Muscle layer of duodenum (tissue), 2 donors: ENCODE measurements around the gene ST6GALNAC3.
"Not testable (repeated sequence)": the region's sequence is repeated elsewhere in the genome, so short reads cannot be mapped to it uniquely, and the experiment has no call there.

ENCODE experiments used
- H3K27ac ChIP-seq: one replicate; pipeline ENCODE4 v1.7.0; 2013; ENCODE audit warnings: mild to moderate bottlenecking, low read length
- H3K27me3 ChIP-seq: one replicate; pipeline ENCODE4 v1.7.0; 2013; ENCODE audit warnings: low read depth, mild to moderate bottlenecking, control low read depth, low read length
- H3K36me3 ChIP-seq, 2 donors: one replicate each; pipeline ENCODE4 v1.7.0; 2013; ENCODE audit warnings: low read length in 2 of 2, control low read depth in 1 of 2, mild to moderate bottlenecking in 1 of 2; ENCODE audit not compliant: insufficient read depth in 2 of 2, control insufficient read depth in 1 of 2
- H3K4me1 ChIP-seq, 2 donors: one replicate each; pipeline ENCODE4 v1.7.0; 2013; ENCODE audit warnings: low read length in 2 of 2, mild to moderate bottlenecking in 2 of 2, control low read depth in 1 of 2, moderate library complexity in 1 of 2; ENCODE audit not compliant: insufficient read depth in 2 of 2, control insufficient read depth in 1 of 2
- H3K4me3 ChIP-seq, 2 donors: one replicate each; pipeline ENCODE4 v1.7.0; 2013; ENCODE audit warnings: low read length in 2 of 2, low read depth in 1 of 2, mild to moderate bottlenecking in 1 of 2
- H3K9me3 ChIP-seq, 2 donors: one replicate each; pipeline ENCODE4 v1.7.0; 2013; ENCODE audit warnings: low read length in 2 of 2, control low read depth in 1 of 2, mild to moderate bottlenecking in 1 of 2; ENCODE audit not compliant: control insufficient read depth in 1 of 2
- donor health status: healthy.

ST6GALNAC3 gene

DNA sequence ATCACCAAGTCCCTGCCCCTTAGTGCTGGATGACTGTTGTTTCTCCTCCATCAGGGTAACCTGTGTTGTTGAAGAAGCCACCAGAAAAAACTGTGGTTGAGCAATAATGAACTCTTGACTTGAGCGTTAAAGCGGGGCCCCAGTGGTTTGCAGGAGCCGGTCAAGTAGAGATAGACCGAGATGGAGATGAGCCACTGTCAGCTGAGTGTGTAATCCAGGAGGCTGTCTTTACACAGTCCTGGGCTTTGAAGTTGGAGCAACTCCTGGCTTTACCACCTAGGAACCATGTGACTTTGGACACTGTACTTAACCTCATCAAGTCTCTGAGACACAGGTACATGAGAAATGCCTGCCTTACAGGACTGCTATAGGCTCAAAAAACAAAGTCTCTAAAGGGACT is 158.1 kb downstream of the ST6GALNAC3 start:
- H3K27me3 ChIP-seq: no peaks in the 10 kb centered on the region
- H3K36me3 ChIP-seq: no peaks in the 10 kb centered on the region
- no peak overlapping the region for H3K27ac ChIP-seq
- H3K4me3 ChIP-seq: no peak overlapping the region
- H3K4me1 ChIP-seq: no peaks in the 10 kb centered on the region
- no peaks in the 10 kb centered on the region for H3K9me3 ChIP-seq

DNA sequence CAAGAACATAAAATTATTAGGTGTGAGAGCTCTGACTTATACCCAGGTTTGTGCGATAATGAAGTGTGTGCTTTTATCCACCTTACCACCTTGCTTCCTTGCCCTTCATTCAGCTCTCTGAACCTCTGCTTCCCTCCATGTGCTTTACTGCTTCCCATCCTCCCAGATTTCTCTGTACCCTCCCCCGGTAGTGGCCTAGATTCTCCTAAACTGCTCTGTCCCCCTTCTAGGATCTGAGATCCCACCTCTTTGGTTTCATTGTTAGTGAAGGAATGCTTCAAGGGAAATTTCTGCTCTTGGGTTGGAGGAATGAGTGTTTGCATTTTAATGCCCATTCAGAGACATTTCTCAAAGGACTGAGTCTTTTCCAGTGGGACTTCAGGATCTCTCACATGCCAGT is 159.5 kb downstream of the ST6GALNAC3 start:
- Histone ChIP-seq H3K27ac (no peak overlapping the region), H3K27me3 (no peaks in the 10 kb centered on the region), H3K9me3 (no peaks in the 10 kb centered on the region), H3K4me3 (no peak overlapping the region), H3K4me1 (no peaks in the 10 kb centered on the region), H3K36me3 (no peaks in the 10 kb centered on the region)

GRCh38 chr1:76237211-76237610 is 162.7 kb downstream of the ST6GALNAC3 start:
- Histone ChIP-seq H3K27ac (no peak overlapping the region), H3K36me3 (no peaks in the 10 kb centered on the region), H3K4me1 (no peaks in the 10 kb centered on the region), H3K9me3 (no peaks in the 10 kb centered on the region), H3K4me3 (no peak overlapping the region), H3K27me3 (no peaks in the 10 kb centered on the region)

GRCh38 chr1:76238094-76238628 is 163.6 kb downstream of the ST6GALNAC3 start:
- no peaks in the 10 kb centered on the region for H3K36me3 ChIP-seq
- no peaks in the 10 kb centered on the region for H3K27me3 ChIP-seq
- H3K27ac ChIP-seq: no peak overlapping the region
- H3K9me3 ChIP-seq: peaks cover 0 to 3% of the 10 kb centered on the region in 2 donors
- no peaks in the 10 kb centered on the region for H3K4me1 ChIP-seq
- no peak overlapping the region for H3K4me3 ChIP-seq

- no peaks in the 10 kb centered on the region for H3K4me1 ChIP-seq
- peaks cover 0 to 3% of the 10 kb centered on the region in 2 donors for H3K9me3 ChIP-seq
- H3K27ac ChIP-seq: no peak overlapping the region
Observed at GRCh38 chr1:76239470-76239918, 164.9 kb downstream of the ST6GALNAC3 start.

DNA sequence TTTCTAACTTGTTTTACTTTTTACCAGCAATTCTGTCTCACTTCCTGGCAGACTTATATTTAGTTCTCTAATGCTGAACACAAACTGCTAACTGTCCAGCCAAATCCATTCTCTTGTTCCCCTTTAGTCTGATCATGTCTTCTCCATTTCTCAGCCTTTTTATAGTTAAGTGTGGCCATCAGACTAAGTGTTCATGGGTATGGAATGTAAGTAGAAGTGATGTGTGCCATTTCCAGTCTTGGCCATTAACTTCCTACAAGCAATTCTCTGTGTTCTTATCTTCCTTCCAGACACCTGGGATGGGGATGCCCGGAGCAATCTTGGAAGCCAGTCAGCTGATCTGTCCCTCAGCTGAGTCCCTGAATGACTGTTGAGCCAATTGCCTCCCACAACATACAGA is 165.8 kb downstream of the ST6GALNAC3 start:
- no peak overlapping the region for H3K4me3 ChIP-seq
- no peak overlapping the region for H3K27ac ChIP-seq

More at GRCh38 chr1:76239470-76239918, 164.9 kb downstream of the ST6GALNAC3 start:
- no peaks in the 10 kb centered on the region for H3K36me3 ChIP-seq
- no peak overlapping the region for H3K4me3 ChIP-seq
- no peaks in the 10 kb centered on the region for H3K27me3 ChIP-seq

DNA sequence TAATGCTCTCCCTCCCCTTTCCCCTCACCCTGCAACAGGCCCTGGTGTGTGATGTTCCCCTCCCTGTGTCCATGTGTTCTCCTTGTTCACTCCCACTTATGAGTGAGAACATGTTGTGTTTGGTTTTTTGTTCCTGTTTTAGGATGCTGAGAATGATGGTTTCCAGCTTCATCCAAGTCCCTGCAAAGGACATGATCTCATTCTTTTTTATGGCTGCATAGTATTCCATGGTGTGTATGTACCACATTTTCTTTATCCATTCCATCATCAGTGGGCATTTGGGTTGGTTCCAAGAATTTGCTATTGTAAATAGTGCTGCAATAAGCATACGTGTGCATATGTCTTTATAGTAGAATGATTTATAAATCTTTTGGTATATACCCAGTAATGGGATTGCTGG is 168.0 kb downstream of the ST6GALNAC3 start:
- not testable (repeated sequence) for H3K4me1 ChIP-seq, H3K4me3 ChIP-seq, H3K27me3 ChIP-seq, H3K27ac ChIP-seq, H3K9me3 ChIP-seq, H3K36me3 ChIP-seq

More for the DNA sequence above, 165.8 kb downstream of the ST6GALNAC3 start:
- Histone ChIP-seq H3K27me3 (no peaks in the 10 kb centered on the region), H3K9me3 (peaks cover 0 to 3% of the 10 kb centered on the region in 2 donors), H3K36me3 (no peaks in the 10 kb centered on the region), H3K4me1 (no peaks in the 10 kb centered on the region)

- Histone ChIP-seq H3K4me3 (no peak overlapping the region), H3K9me3 (peaks cover 0 to 3% of the 10 kb centered on the region in 2 donors)
Observed at GRCh38 chr1:76247261-76247852, 172.8 kb downstream of the ST6GALNAC3 start.

GRCh38 chr1:76250271-76250670 is 175.7 kb downstream of the ST6GALNAC3 start:
- no peaks in the 10 kb centered on the region for H3K4me1 ChIP-seq
- no peak overlapping the region for H3K4me3 ChIP-seq
- H3K9me3 ChIP-seq: no peaks in the 10 kb centered on the region
- no peaks in the 10 kb centered on the region for H3K36me3 ChIP-seq
- H3K27me3 ChIP-seq: no peaks in the 10 kb centered on the region
- no peak overlapping the region for H3K27ac ChIP-seq

More at GRCh38 chr1:76247261-76247852, 172.8 kb downstream of the ST6GALNAC3 start:
- Histone ChIP-seq H3K36me3 (no peaks in the 10 kb centered on the region), H3K4me1 (no peaks in the 10 kb centered on the region), H3K27me3 (no peaks in the 10 kb centered on the region), H3K27ac (no peak overlapping the region)

DNA sequence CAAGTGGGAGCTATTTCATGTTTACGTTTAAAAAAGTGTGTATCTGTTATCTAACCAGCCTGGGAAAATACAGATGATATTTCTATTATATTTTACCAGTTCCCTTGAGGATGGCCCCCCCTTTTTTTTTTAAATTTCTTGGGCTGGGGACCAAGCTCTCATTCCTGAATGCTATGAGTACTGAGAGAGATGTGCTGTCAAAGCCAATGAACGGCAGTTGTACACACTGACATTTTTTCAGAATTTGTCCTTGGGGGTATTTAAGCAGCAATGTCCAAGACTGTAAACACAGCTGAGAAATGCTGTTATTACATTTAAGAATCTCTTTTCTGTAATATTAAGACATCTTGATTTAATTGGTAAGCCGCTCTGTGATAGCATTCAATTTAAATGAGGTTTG is 177.9 kb downstream of the ST6GALNAC3 start:
- H3K9me3 ChIP-seq: no peaks in the 10 kb centered on the region
- H3K4me3 ChIP-seq: no peak overlapping the region
- H3K27ac ChIP-seq: no peak overlapping the region
- H3K27me3 ChIP-seq: no peaks in the 10 kb centered on the region
- no peaks in the 10 kb centered on the region for H3K4me1 ChIP-seq
- H3K36me3 ChIP-seq: no peaks in the 10 kb centered on the region

GRCh38 chr1:76254104-76255030 is 179.8 kb downstream of the ST6GALNAC3 start:
- H3K27me3 ChIP-seq: no peaks in the 10 kb centered on the region
- no peaks in the 10 kb centered on the region for H3K9me3 ChIP-seq
- H3K4me1 ChIP-seq: no peaks in the 10 kb centered on the region
- no peak overlapping the region for H3K27ac ChIP-seq
- H3K36me3 ChIP-seq: no peaks in the 10 kb centered on the region
- no peak overlapping the region for H3K4me3 ChIP-seq
